H1 (cell line): Measurements from ENCODE around the gene BCL2. TPM values are rescaled to one million over a fixed set of nuclear protein-coding genes. Genes with fewer than 3 reads are reported as not detected.

ENCODE experiments used
- CTCF ChIA-PET: fragments of 300-600 bp; sonication (Branson Sonifier 250); formaldehyde crosslinking; loops from one replicate; lab custom pipeline; 2021; ENCODE audit not compliant: partially characterized antibody; lab: Charles Lee
- POLR2A ChIA-PET: fragments of 300-600 bp; sonication (Branson Sonifier 250); formaldehyde crosslinking; loops from one replicate; lab custom pipeline; 2021; ENCODE audit warnings: inconsistent platforms; ENCODE audit not compliant: partially characterized antibody; lab: Charles Lee
- DNase-seq, 2 experiments: peaks; one replicate each; pipeline versions ENCODE4 v3.0.0 to v3.0.0-alpha.2; 2010 to 2022; ENCODE audit warnings: low spot score in 2 of 2, low read depth in 1 of 2, mixed read lengths in 1 of 2
- FAIRE-seq: peaks from 2 replicates; lab custom pipeline; 2011; peaks lifted over from hg19 to GRCh38; lab: Jason Lieb, UNC
- H2AFZ ChIP-seq: 2 replicates; pipeline ENCODE4 v1.8.1; 2012; ENCODE audit warnings: low read length, inconsistent platforms
- H2AK5ac ChIP-seq: 2 replicates; pipeline ENCODE4 v1.6.1; 2013; ENCODE audit warnings: low read depth, low read length
- H2BK120ac ChIP-seq: replicated peaks from 2 replicates; pipeline ENCODE3; 2013; ENCODE audit warnings: low read depth, low read length, inconsistent platforms
- H2BK12ac ChIP-seq: 2 replicates; pipeline ENCODE4 v1.6.1; 2013; ENCODE audit warnings: low read depth, low read length
- H2BK15ac ChIP-seq: 2 replicates; pipeline ENCODE4 v1.6.1; 2013; ENCODE audit warnings: low read length
- H2BK20ac ChIP-seq: 2 replicates; pipeline ENCODE4 v1.6.1; 2013; ENCODE audit warnings: low read length
- H2BK5ac ChIP-seq: 2 replicates; pipeline ENCODE4 v1.6.1; 2013; ENCODE audit warnings: low read depth, low read length
- H3K14ac ChIP-seq: 2 replicates; pipeline ENCODE4 v1.6.1; 2013; ENCODE audit warnings: inconsistent platforms; ENCODE audit not compliant: insufficient read length
- H3K18ac ChIP-seq: 2 replicates; pipeline ENCODE4 v1.6.1; 2013; ENCODE audit warnings: low read length; ENCODE audit errors: extremely low read depth
- H3K23ac ChIP-seq: 2 replicates; pipeline ENCODE4 v1.6.1; 2013; ENCODE audit warnings: inconsistent platforms; ENCODE audit not compliant: insufficient read length
- H3K23me2 ChIP-seq: 2 replicates; pipeline ENCODE4 v1.6.1; 2013; ENCODE audit warnings: low read depth, low read length
- H3K27ac ChIP-seq: 2 replicates; pipeline ENCODE4 v1.6.1; 2011; ENCODE audit warnings: low read depth, low read length, inconsistent platforms
- H3K27me3 ChIP-seq, 4 experiments: replicated peaks in 1 of 4; 1 replicate in 1 of 4; 2 replicates in 3 of 4; pipeline versions ENCODE4 v1.6.1 to v1.8.1; 2011 to 2013; ENCODE audit warnings: low read length in 3 of 4, mild to moderate bottlenecking in 3 of 4, inconsistent platforms in 2 of 4, mixed read lengths in 2 of 4, moderate library complexity in 1 of 4; ENCODE audit not compliant: control insufficient read depth in 3 of 4, insufficient read depth in 3 of 4; ENCODE audit errors: extremely low read depth in 1 of 4
- H3K36me3 ChIP-seq, 4 experiments: 2 replicates each; pipeline versions ENCODE4 v1.6.1 to v1.8.1; 2011 to 2013; ENCODE audit warnings: mild to moderate bottlenecking in 4 of 4, low read length in 3 of 4, moderate library complexity in 2 of 4, control low read depth in 1 of 4, inconsistent platforms in 1 of 4; ENCODE audit not compliant: insufficient read depth in 4 of 4, control insufficient read depth in 2 of 4
- H3K4ac ChIP-seq: replicated peaks from 2 replicates; pipeline ENCODE3; 2013; ENCODE audit warnings: low read length, low read depth, mixed read lengths, inconsistent platforms; ENCODE audit not compliant: insufficient read length
- H3K4me1 ChIP-seq, 4 experiments: replicated peaks in 1 of 4; 1 replicate in 1 of 4; 2 replicates in 3 of 4; pipeline versions ENCODE4 v1.6.1 to v1.8.1; 2011 to 2013; ENCODE audit warnings: low read length in 3 of 4, inconsistent platforms in 2 of 4, mixed read lengths in 1 of 4; ENCODE audit not compliant: insufficient read depth in 4 of 4, control insufficient read depth in 3 of 4
- H3K4me2 ChIP-seq, 2 experiments: 2 replicates each; pipeline versions ENCODE4 v1.6.1 to v1.8.1; 2011 to 2013; ENCODE audit warnings: low read depth in 2 of 2, low read length in 2 of 2, control low read depth in 1 of 2, inconsistent platforms in 1 of 2, mild to moderate bottlenecking in 1 of 2; ENCODE audit not compliant: insufficient read depth in 1 of 2
- H3K4me3 ChIP-seq, 4 experiments: fragments of 200-600, 300-600 bp in 1 of 4; sonication (generic), shearing (Covaris generic), sonication (Bioruptor Twin) in 1 of 4; 2 replicates each; pipeline versions ENCODE4 v1.5.1 to v1.8.1; 2011 to 2016; ENCODE audit warnings: low read length in 4 of 4, low read depth in 3 of 4, control low read depth in 2 of 4, inconsistent platforms in 2 of 4, mild to moderate bottlenecking in 2 of 4, mixed read lengths in 1 of 4, moderate library complexity in 1 of 4; ENCODE audit not compliant: insufficient read depth in 2 of 4; ENCODE audit errors: extremely low read depth in 1 of 4
- H3K56ac ChIP-seq: replicated peaks from 2 replicates; pipeline ENCODE3; 2013; ENCODE audit warnings: low read depth, mild to moderate bottlenecking, mixed read lengths, low read length, inconsistent platforms; ENCODE audit not compliant: insufficient read length
- H3K79me1 ChIP-seq: 2 replicates; pipeline ENCODE4 v1.6.1; 2013; ENCODE audit warnings: low read depth, low read length, control low read depth
- H3K79me2 ChIP-seq, 2 experiments: 2 replicates each; pipeline versions ENCODE4 v1.6.1 to v1.8.1; 2012 to 2013; ENCODE audit warnings: low read length in 2 of 2, mild to moderate bottlenecking in 2 of 2, inconsistent platforms in 1 of 2; ENCODE audit not compliant: insufficient read depth in 2 of 2, control insufficient read depth in 1 of 2
- H3K9ac ChIP-seq, 4 experiments: replicated peaks in 1 of 4; 1 replicate in 1 of 4; 2 replicates in 3 of 4; pipeline versions ENCODE4 v1.6.1 to v1.8.1; 2011 to 2013; ENCODE audit warnings: low read depth in 3 of 4, low read length in 3 of 4, control low read depth in 2 of 4, mild to moderate bottlenecking in 2 of 4, moderate library complexity in 2 of 4, inconsistent platforms in 1 of 4; ENCODE audit errors: extremely low read depth in 1 of 4
- H3K9me3 ChIP-seq, 2 experiments: 2 replicates each; pipeline versions ENCODE4 v1.6.1 to v1.8.1; 2012 to 2013; ENCODE audit warnings: mild to moderate bottlenecking in 2 of 2, moderate library complexity in 2 of 2, control low read depth in 1 of 2, inconsistent platforms in 1 of 2, low read depth in 1 of 2, low read length in 1 of 2, mixed read lengths in 1 of 2; ENCODE audit not compliant: insufficient read depth in 2 of 2
- H4K20me1 ChIP-seq, 2 experiments: replicated peaks in 1 of 2; 2 replicates each; pipeline versions ENCODE3 to v1.8.1; 2011 to 2013; ENCODE audit warnings: inconsistent platforms in 2 of 2, low read length in 2 of 2, mild to moderate bottlenecking in 1 of 2; ENCODE audit not compliant: insufficient read depth in 2 of 2, control insufficient read depth in 1 of 2
- H4K5ac ChIP-seq: 2 replicates; pipeline ENCODE4 v1.6.1; 2013; ENCODE audit warnings: low read length, low read depth, mixed read lengths, inconsistent platforms; ENCODE audit not compliant: insufficient read length
- H4K8ac ChIP-seq: 2 replicates; pipeline ENCODE4 v1.8.0; 2013; ENCODE audit warnings: mild to moderate bottlenecking, moderate library complexity, low read length, inconsistent platforms; ENCODE audit not compliant: insufficient read depth; ENCODE audit errors: extremely low read depth
- H4K91ac ChIP-seq: replicated peaks from 2 replicates; pipeline ENCODE3; 2013; ENCODE audit warnings: low read length, mixed read lengths, inconsistent platforms; ENCODE audit not compliant: insufficient read length
- BCL11A ChIP-seq, 2 experiments: IDR thresholded peaks; one replicate each; pipeline ENCODE4 v1.6.1; 2011; ENCODE audit warnings: low read depth in 2 of 2, low read length in 2 of 2, mild to moderate bottlenecking in 2 of 2
- GABPA ChIP-seq: IDR thresholded peaks from 2 replicates; pipeline ENCODE4 v1.6.1; 2011; ENCODE audit warnings: mild to moderate bottlenecking, low read length, moderate library complexity, borderline replicate concordance; ENCODE audit not compliant: insufficient read depth
- HDAC2 ChIP-seq, 2 experiments: fragments of 300-600 bp in 1 of 2; sonication (generic) in 1 of 2; IDR thresholded peaks; 2 replicates each; pipeline ENCODE4 v1.6.1; 2011 to 2012; ENCODE audit warnings: low read depth in 2 of 2, low read length in 2 of 2, mild to moderate bottlenecking in 2 of 2, moderate library complexity in 2 of 2, borderline replicate concordance in 1 of 2, inconsistent platforms in 1 of 2
- MAFK ChIP-seq: IDR thresholded peaks from 2 replicates; pipeline ENCODE4 v1.6.1; 2012; ENCODE audit warnings: low read depth, mild to moderate bottlenecking, improper control_type of control experiment, low read length
- POLR2A ChIP-seq, 2 experiments: IDR thresholded peaks; 1 replicate in 1 of 2; 2 replicates in 1 of 2; pipeline ENCODE4 v1.6.1; 2011; ENCODE audit warnings: low read depth in 2 of 2, low read length in 2 of 2, mild to moderate bottlenecking in 2 of 2; ENCODE audit errors: control extremely low read depth in 1 of 2
- RBBP5 ChIP-seq: IDR thresholded peaks from 2 replicates; pipeline ENCODE4 v1.7.1; 2012; ENCODE audit warnings: low read depth, mild to moderate bottlenecking, inconsistent platforms, low read length, moderate library complexity, borderline replicate concordance
- SIN3A ChIP-seq, 2 experiments: IDR thresholded peaks in 1 of 2; conservative IDR thresholded peaks in 1 of 2; 2 replicates each; pipeline ENCODE4 v1.6.1; 2011 to 2012; ENCODE audit warnings: low read length in 2 of 2, improper control_type of control experiment in 1 of 2, low read depth in 1 of 2, mild to moderate bottlenecking in 1 of 2
- SIX5 ChIP-seq: IDR thresholded peaks from 2 replicates; pipeline ENCODE4 v1.6.1; 2011; ENCODE audit warnings: mild to moderate bottlenecking, low read depth, low read length
- SP1 ChIP-seq: IDR thresholded peaks from 2 replicates; pipeline ENCODE4 v1.6.1; 2011; ENCODE audit warnings: low read depth, low read length
- TEAD4 ChIP-seq: IDR thresholded peaks from 2 replicates; pipeline ENCODE4 v1.6.1; 2012; ENCODE audit warnings: low read depth, low read length, inconsistent platforms, mixed read lengths
- YY1 ChIP-seq: IDR thresholded peaks from 2 replicates; pipeline ENCODE4 v1.6.1; 2011; ENCODE audit warnings: low read depth, mild to moderate bottlenecking, low read length
- WGBS, 2 experiments: shearing (Covaris generic) in 1 of 2; methylation state at CpG; one replicate each; pipeline versions ENCODE4 v1.1.6 to v1.1.7; 2013 to 2015; ENCODE audit warnings: low lambda C conversion rate in 2 of 2, mixed read lengths in 2 of 2, inconsistent platforms in 1 of 2, low coverage in 1 of 2, missing lambda C conversion rate in 1 of 2; ENCODE audit not compliant: insufficient replicate concordance in 2 of 2, insufficient coverage in 1 of 2, insufficient read length in 1 of 2; ENCODE audit errors: extremely low coverage in 1 of 2, missing lambda C conversion rate in 1 of 2; 5-methylcytosine and 5-hydroxymethylcytosine counted together
- polyA plus RNA-seq, 7 experiments: library from polyadenylated mRNA; depleted of rRNA in 3 of 7; stranded (reverse) in 5 of 7; unstranded in 2 of 7; fragments of >200 nt in 5 of 7; fragments of 200-250 nt in 2 of 7; gene quantifications; 1 replicate in 5 of 7; 2 replicates in 1 of 7; 4 replicates in 1 of 7; pipeline versions ENCODE4 v1.2.1 to v1.2.3, GENCODE V29; 2011 to 2013; ENCODE audit warnings: missing spikeins in 2 of 7, mixed read lengths in 2 of 7
- total RNA-seq: library from RNA; stranded (reverse); fragmentation: NEBNext Ultra II Directional; extraction: Animal tissue kit (Norgen Biotek cat#: 25700); gene quantifications from 2 replicates; pipeline ENCODE4 v1.2.1, GENCODE V29; 2021
- TF ChIP-seq, protein P1 (sequence below): IDR thresholded peaks from 2 replicates; pipeline ENCODE4 v1.6.1; 2012; ENCODE audit warnings: inconsistent platforms

The BCL2 gene
- total and polyA plus RNA-seq, 2 of the 8 experiments (the other 6 are each of a cell fraction or from before 2014, with no cell fraction given), result 0.59 to 4.5 TPM

GRCh38 chr18:63152096-63152495, 167.5 kb downstream of the BCL2 start:
- Histone ChIP-seq H2BK20ac (no peak overlapping the region), H3K4me3 (no peak overlapping the region), H3K4me2 (no peak overlapping the region), H4K91ac (no peak overlapping the region), H2BK5ac (no peak overlapping the region), H3K79me1 (no peaks in the 10 kb centered on the region), H3K9me3 (no peaks in the 10 kb centered on the region), H2AK5ac (no peak overlapping the region), H3K36me3 (no peaks in the 10 kb centered on the region), H3K27me3 (no peaks in the 10 kb centered on the region; a peak in 1 of 7 replicates), H3K9ac (no peak overlapping the region), H3K4ac (no peak overlapping the region), H3K27ac (no peak overlapping the region), H4K5ac (no peak overlapping the region), H4K20me1 (no peaks in the 10 kb centered on the region), H2BK15ac (no peak overlapping the region)
- WGBS, 2 experiments, result 94% methylated on average over 3 of the region's 3 CpGs; no CpG with 5 or more reads in 1 of the 2 experiments
- ChIA-PET POLR2A (interaction anchor here (1.2 kb wide), 1 partner anchor 13 kb away, joined by 3 read pairs; no protein-coding TSS in a partner anchor), CTCF (interaction anchor here (0.8 to 5.8 kb wide), 11 partner anchors 11 to 171 kb away, joined by 3 to 49 read pairs (median 7); no protein-coding TSS in a partner anchor)
- no peak for DNase-seq
- TF ChIP-seq SIX5 (no peak), TEAD4 (no peak), SIN3A (conservative IDR thresholded peaks at IDR 0.05 in 1 of 2, IDR thresholded peaks at IDR 0.05 in 1 of 2; ENCODE audit: low read depth in 1 of 2, low read length in 2 of 2) (no peak), RBBP5 (no peak), MAFK (no peak), GABPA (no peak), POLR2A (IDR thresholded peaks at IDR 0.05; ENCODE audit: control extremely low read depth in 1 of 2, low read depth in 2 of 2, low read length in 2 of 2) (no peak), BCL11A (IDR thresholded peaks at IDR 0.05; ENCODE audit: low read depth in 2 of 2, low read length in 2 of 2) (no peak), YY1 (no peak), HDAC2 (IDR thresholded peaks at IDR 0.05; ENCODE audit: borderline replicate concordance in 1 of 2, low read depth in 2 of 2, low read length in 2 of 2) (no peak), SP1 (no peak)
- TF ChIP-seq, protein P1, sequence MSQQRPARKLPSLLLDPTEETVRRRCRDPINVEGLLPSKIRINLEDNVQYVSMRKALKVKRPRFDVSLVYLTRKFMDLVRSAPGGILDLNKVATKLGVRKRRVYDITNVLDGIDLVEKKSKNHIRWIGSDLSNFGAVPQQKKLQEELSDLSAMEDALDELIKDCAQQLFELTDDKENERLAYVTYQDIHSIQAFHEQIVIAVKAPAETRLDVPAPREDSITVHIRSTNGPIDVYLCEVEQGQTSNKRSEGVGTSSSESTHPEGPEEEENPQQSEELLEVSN, result no peak
- TF ChIP-seq, all 59 proteins: peak for 0
- no peak overlapping the region for H4K8ac ChIP-seq
- no peaks in the 10 kb centered on the region for H3K23me2 ChIP-seq
- H3K56ac ChIP-seq, result no peak overlapping the region
- no peak overlapping the region for H2BK120ac ChIP-seq
- FAIRE-seq, result no peak
- H3K79me2 ChIP-seq, result no peaks in the 10 kb centered on the region
- H3K14ac ChIP-seq, result no peak overlapping the region
- no peak overlapping the region for H3K18ac ChIP-seq
- H3K23ac ChIP-seq, result no peak overlapping the region
- no peak overlapping the region for H2AFZ ChIP-seq
- peaks cover 0 to 3% (median 3%) of the 10 kb centered on the region in 4 experiments; a peak in 4 of 7 replicates for H3K4me1 ChIP-seq
- no peak overlapping the region for H2BK12ac ChIP-seq
